Activated naive CD8-positive, alpha-beta T cell treated with anti-CD3 and anti-CD28 coated beads, Interleukin-2, amount 50 U/mL, for 24 hours (primary cell): ENCODE measurements around the gene CAMTA1.

ENCODE experiments used
- ATAC-seq: fragments of 150-1000 bp; cut with Tn5 transposase; one replicate; pipeline ENCODE4 v1.10.0; 2021
- DNase-seq: peaks from one replicate; pipeline ENCODE4 v3.0.0; 2021
- H3K27ac Mint-ChIP-seq: one replicate; pipeline ENCODE4 v1.8.0; 2021; ENCODE audit warnings: mild to moderate bottlenecking, mixed read lengths
- H3K27me3 Mint-ChIP-seq: one replicate; pipeline ENCODE4 v1.8.0; 2021; ENCODE audit warnings: mixed read lengths
- H3K36me3 Mint-ChIP-seq: one replicate; pipeline ENCODE4 v1.8.0; 2021; ENCODE audit warnings: low read depth, mixed read lengths
- H3K4me1 Mint-ChIP-seq: one replicate; pipeline ENCODE4 v1.8.0; 2021; ENCODE audit warnings: mixed read lengths
- H3K4me3 Mint-ChIP-seq: one replicate; pipeline ENCODE4 v1.8.0; 2021; ENCODE audit warnings: mild to moderate bottlenecking, moderate library complexity, mixed read lengths
- H3K9me3 Mint-ChIP-seq: one replicate; pipeline ENCODE4 v1.8.0; 2021; ENCODE audit warnings: mixed read lengths

The CAMTA1 gene

DNA sequence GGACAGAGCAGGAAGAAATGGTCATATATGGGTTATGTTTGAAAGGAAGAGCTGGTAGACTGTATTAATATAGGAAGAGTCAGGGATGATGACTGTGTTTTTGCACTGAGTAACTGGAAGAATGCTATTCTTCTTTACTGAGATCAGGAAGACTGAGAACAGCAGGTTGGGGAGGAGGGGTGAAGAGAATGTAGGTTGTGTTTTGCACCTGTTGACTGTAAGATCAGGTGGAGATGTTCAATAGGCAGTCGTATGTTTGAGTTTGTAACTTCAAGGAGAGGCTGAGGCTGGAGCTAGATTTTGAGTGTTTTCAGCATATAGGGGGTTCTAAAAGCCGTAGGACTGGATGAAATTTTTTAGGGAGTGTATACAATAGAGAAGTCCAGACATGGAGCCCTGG is 97.2 kb downstream of the CAMTA1 start:
- H3K4me3 Mint-ChIP-seq = no peak overlapping the region
- no peak overlapping the region for H3K27ac Mint-ChIP-seq
- no peaks in the 10 kb centered on the region for H3K27me3 Mint-ChIP-seq
- peaks cover 4% of the 10 kb centered on the region for H3K36me3 Mint-ChIP-seq
- DNase-seq = no peak
- no peaks in the 10 kb centered on the region for H3K9me3 Mint-ChIP-seq
- no peak for ATAC-seq
- peaks cover 11% of the 10 kb centered on the region for H3K4me1 Mint-ChIP-seq

DNA sequence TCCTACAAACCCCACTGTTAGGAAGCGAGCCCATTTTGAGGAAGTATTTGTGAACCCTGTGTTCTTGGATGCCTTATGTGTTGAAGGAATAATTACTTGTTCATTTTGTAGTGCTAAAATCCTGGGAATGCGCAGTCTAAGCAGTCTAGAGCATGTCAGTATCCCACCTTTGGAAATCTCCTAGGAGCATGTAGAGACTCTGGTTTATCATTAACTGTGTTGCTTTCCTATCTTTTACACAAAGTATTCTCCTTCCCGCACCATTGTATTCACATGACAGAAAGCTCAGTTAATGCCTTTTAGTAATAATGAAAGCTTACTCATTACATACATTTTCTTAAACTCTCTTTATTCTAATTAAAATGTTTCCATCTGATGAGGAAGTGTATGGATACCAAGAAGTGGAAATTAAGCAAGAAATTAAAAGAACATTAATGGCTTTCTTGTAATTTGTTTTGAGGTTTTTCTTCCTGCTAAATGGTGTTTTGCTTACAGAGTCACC is 99.4 kb downstream of the CAMTA1 start:
- no peak for ATAC-seq
- Mint-ChIP-seq H3K27me3 (no peaks in the 10 kb centered on the region), H3K4me3 (no peak overlapping the region), H3K27ac (peak overlapping the region; percentile 38), H3K4me1 (peaks cover 11% of the 10 kb centered on the region), H3K36me3 (peaks cover 4% of the 10 kb centered on the region), H3K9me3 (no peaks in the 10 kb centered on the region)
- DNase-seq = no peak

DNA sequence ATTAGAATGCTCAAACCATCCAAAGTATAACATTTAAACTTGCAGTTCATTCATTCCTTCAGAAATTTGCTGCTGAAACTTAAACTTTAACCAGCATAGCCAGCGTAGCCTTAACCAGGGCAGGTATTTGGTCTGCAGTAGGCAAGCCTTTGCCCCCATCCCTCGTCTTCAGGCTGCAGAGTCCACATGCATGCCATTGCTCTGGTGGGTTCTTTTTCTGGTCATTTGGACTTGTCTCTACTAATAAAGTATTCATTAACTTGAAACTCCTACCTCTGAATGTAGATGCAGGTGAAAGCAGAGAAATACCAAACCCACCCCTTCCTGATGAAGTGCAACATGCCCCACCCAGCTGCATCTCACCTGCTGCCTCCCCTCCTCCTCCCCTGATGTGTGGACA is 100.2 kb downstream of the CAMTA1 start:
- no peak for DNase-seq
- no peak for ATAC-seq
- H3K36me3 Mint-ChIP-seq = peaks cover 4% of the 10 kb centered on the region
- H3K27ac Mint-ChIP-seq = no peak overlapping the region
- H3K4me3 Mint-ChIP-seq = no peak overlapping the region
- H3K9me3 Mint-ChIP-seq = no peaks in the 10 kb centered on the region
- H3K4me1 Mint-ChIP-seq = peaks cover 11% of the 10 kb centered on the region
- no peaks in the 10 kb centered on the region for H3K27me3 Mint-ChIP-seq

DNA sequence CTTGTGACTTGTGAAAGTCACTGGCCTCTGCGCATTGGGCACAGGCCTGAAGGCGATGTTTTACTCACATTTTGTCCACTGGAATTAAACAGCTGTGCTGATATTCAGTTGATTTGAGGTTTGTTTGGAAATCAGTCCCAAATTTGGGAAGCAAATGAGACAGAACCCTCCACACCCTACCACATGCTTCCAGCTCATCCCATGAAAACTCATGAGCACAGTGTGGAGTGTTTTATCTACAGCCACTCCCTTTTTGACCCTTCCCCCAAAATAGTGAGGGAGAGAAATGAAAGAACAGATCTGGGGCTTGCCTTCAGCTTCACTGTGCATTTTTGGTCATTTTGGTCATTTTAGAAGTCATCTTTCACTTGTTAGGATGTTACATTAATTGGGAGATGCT is 101.3 kb downstream of the CAMTA1 start:
- no peak overlapping the region for H3K27ac Mint-ChIP-seq
- no peaks in the 10 kb centered on the region for H3K9me3 Mint-ChIP-seq
- no peaks in the 10 kb centered on the region for H3K27me3 Mint-ChIP-seq
- ATAC-seq (no peak), DNase-seq (no peak)
- peaks cover 9% of the 10 kb centered on the region for H3K4me1 Mint-ChIP-seq
- H3K4me3 Mint-ChIP-seq = no peak overlapping the region
- H3K36me3 Mint-ChIP-seq = no peaks in the 10 kb centered on the region

DNA sequence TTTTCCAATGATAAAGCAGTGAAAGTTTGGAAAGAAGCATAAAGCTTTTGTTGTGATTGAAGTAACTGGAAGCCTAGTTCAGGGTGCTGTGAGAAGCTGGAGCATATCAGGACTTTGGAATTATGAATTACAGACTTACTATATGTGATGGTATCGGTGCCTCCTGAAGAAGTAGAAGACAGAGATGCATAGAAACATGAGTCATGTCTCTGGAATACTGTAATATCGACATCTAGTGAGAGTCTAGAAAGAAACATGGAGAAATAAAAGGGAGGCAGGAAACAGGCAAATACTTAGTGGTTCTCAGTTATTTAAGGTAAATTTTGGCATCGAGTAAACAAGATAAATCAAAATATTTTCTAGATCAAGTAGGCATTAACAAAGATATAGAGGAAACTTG is 103.0 kb downstream of the CAMTA1 start:
- ATAC-seq (no peak), DNase-seq (no peak)
- no peaks in the 10 kb centered on the region for H3K9me3 Mint-ChIP-seq
- peaks cover 12% of the 10 kb centered on the region for H3K4me1 Mint-ChIP-seq
- no peak overlapping the region for H3K4me3 Mint-ChIP-seq
- no peaks in the 10 kb centered on the region for H3K36me3 Mint-ChIP-seq
- H3K27ac Mint-ChIP-seq = no peak overlapping the region
- H3K27me3 Mint-ChIP-seq = no peaks in the 10 kb centered on the region

DNA sequence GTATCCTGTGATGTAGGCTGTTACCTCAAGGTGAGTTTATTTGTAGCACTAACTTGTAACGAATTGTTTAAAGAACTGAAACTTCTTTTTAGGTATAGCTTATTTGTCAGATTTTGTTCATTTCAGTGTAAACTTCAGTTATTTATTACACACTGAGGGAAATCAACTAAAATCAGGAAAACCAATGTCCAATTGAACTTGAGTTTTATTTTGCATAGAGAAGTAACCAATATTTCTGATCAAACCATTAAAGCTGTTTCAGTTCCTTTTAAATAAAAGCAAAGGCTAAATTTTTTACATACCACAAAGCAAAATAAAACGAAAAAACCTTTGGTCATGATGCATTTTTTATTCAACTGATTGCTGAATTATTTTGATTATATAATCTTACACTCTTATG is 103.6 kb downstream of the CAMTA1 start:
- no peak for ATAC-seq
- no peaks in the 10 kb centered on the region for H3K36me3 Mint-ChIP-seq

DNA sequence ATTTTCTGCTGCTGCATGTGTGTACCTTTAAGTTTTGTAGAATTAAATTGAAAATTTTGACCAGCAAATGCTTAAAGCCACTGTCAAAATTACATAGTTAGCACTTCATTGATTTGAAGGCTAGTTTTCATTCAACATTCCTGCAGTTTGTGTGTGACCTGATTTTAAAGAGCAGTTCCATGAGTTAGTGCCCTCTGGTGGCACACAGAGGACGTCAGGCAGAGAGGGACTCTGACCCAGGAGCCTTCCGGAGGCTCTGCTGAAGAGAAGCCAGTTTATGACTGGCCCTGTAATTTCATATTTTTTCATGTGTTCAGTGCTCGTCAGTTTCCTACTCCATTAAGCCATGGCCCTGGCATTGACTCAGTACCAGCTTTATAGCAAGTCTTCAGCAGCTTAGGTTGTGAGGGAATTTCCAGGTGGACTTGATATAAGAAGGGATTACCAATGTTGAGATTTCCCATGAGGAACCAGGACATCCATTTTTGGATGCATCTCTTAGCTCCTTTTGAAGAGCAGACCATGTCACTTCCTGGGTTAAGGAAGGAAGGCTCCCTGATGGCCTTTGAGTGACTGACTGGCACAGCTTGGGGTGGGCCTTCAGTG is 104.7 kb downstream of the CAMTA1 start:
- no peak overlapping the region for H3K4me3 Mint-ChIP-seq
- no peak for ATAC-seq
- peaks cover 4% of the 10 kb centered on the region for H3K4me1 Mint-ChIP-seq
- H3K27ac Mint-ChIP-seq = no peak overlapping the region
- DNase-seq = peak; percentile 37
- H3K27me3 Mint-ChIP-seq = no peaks in the 10 kb centered on the region
- no peaks in the 10 kb centered on the region for H3K36me3 Mint-ChIP-seq
- no peaks in the 10 kb centered on the region for H3K9me3 Mint-ChIP-seq

More for the DNA sequence above, 103.6 kb downstream of the CAMTA1 start:
- no peaks in the 10 kb centered on the region for H3K9me3 Mint-ChIP-seq
- H3K4me3 Mint-ChIP-seq = no peak overlapping the region
- H3K27me3 Mint-ChIP-seq = no peaks in the 10 kb centered on the region
- no peak for DNase-seq
- no peak overlapping the region for H3K27ac Mint-ChIP-seq
- peaks cover 12% of the 10 kb centered on the region for H3K4me1 Mint-ChIP-seq

DNA sequence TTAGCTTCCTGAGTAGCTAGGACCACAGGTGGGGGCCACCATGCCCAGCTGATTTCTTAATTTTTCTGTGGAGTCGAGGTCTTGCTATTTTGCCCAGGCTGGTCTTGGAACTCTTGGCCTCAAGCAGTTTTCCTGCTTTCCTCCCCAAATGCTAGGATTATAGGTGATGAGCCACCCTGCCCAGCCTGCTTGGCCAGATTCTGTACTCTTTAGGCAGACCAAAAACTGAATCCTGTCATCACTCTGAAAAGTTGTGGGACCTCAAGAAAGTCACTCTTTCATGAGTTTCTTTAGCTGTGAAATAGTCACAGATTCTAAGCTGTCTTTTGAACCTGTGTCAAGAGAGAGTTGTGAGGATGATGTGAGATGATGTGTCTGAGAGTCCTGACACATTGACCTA is 105.4 kb downstream of the CAMTA1 start:
- DNase-seq (no peak), ATAC-seq (no peak)
- Mint-ChIP-seq H3K4me1 (peaks cover 3% of the 10 kb centered on the region), H3K27me3 (no peaks in the 10 kb centered on the region), H3K9me3 (no peaks in the 10 kb centered on the region), H3K36me3 (no peaks in the 10 kb centered on the region), H3K27ac (no peak overlapping the region), H3K4me3 (no peak overlapping the region)

DNA sequence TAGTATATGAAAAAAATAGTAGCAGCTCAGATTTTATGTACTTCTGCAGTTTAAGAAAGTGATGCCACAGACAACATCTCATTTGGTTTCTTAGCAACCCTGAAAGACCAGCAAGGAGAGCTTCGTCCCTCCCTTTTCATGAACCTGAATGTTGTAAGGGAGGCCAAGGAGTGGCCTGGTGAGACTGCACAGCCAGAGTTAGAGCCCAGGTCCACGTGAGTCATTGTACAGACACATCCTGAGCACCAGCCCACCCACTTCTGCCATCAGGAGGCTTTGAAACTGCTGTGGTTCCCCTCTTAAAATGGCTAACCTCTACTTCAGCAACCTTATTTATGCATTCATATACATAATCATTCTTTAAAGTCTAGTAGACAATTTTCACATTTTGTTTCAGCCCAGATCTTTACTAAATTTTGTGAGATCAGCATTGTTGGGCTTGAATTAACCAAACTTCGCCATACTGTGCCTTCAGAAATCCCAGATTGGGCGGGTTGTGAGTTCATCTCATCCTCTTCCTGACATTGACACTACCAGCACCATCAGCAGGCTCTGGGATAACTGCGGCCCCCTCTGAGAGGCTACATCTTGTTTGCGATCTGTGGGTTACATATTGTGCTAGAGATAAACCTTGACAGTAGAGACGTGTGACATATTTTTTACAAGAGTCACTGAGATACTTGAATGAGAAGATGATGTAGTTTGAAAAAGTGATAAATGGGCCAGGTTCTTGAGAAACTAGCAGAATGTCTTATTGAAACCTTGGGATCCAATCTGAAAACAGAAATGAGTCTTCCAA is 106.7 kb downstream of the CAMTA1 start:
- H3K36me3 Mint-ChIP-seq = no peaks in the 10 kb centered on the region
- H3K4me1 Mint-ChIP-seq = peaks cover 3% of the 10 kb centered on the region
- no peaks in the 10 kb centered on the region for H3K9me3 Mint-ChIP-seq
- ATAC-seq (peak; percentile 84), DNase-seq (peak; percentile 7)
- H3K27ac Mint-ChIP-seq = no peak overlapping the region
- H3K4me3 Mint-ChIP-seq = no peak overlapping the region
- H3K27me3 Mint-ChIP-seq = no peaks in the 10 kb centered on the region

DNA sequence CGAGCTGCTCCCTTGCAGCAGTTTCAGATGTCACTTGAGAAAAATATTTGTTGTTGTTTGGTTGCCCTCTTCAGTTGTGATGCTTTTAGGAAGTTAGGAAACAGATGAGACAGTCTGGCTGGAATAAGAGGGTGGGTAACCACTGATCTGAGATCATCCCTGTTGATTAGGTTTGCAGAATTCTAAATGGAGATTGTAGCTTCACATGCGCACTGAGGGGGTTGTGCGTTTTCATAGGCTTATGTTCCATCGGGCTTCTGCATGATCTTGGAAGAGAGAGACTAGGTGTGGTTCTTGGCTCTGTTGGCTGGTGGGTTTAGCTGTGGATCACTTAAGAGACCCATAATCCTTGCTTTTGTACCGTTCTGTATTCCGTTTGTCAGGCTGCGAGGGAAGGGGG is 108.1 kb downstream of the CAMTA1 start:
- H3K4me1 Mint-ChIP-seq = peaks cover 3% of the 10 kb centered on the region
- H3K27me3 Mint-ChIP-seq = no peaks in the 10 kb centered on the region
- no peak overlapping the region for H3K4me3 Mint-ChIP-seq
- no peak overlapping the region for H3K27ac Mint-ChIP-seq
- ATAC-seq (no peak), DNase-seq (no peak)
- H3K36me3 Mint-ChIP-seq = no peaks in the 10 kb centered on the region
- H3K9me3 Mint-ChIP-seq = no peaks in the 10 kb centered on the region

DNA sequence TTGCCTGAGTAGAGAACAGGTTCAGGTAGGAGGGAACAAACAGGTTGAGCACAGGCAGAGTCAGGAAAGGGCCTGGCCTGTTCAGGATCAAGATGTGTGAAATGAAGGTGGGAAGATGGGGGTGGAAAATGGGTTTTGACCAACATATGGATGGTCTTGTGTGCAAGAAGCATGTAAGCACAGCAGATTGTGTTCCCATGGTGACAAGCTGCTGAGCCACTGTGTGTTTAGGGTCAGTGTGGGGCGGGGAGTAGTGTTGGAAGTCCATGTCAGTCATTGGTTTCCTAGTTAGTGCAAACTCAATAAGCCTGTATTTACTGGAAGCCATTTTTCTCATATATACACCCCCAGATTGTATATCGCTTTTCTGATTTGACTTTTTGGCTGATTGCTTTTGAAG is 111.9 kb downstream of the CAMTA1 start:
- H3K4me1 Mint-ChIP-seq = peaks cover 4% of the 10 kb centered on the region

DNA sequence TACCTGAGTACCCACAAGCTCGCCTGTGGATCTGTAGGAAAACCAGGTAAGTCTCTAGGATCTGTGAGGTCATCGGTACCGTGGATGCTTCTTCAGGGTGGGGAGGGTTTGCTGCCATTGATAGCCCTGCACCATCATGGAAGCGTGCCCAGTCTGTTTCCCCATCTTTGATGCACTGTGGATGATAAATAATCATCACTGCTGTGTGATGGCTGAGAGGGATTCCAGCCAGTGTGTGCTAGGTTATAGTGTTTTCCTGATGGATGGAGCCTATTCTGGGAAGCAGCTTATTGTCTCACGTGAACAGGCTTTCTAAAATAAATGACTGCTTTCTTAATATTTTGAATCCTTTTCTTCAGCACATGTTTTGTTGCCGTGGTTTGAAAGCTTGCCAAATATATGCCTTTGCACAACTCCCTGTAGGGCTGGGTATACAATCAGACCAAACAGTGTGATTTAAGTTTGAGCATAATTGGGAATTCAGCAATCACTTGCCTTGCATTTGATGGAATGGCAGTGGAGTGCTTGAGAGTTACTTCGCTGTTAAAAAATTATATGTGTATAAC is 113.8 kb downstream of the CAMTA1 start:
- Mint-ChIP-seq H3K27ac (no peak overlapping the region), H3K4me1 (peaks cover 6% of the 10 kb centered on the region), H3K36me3 (no peaks in the 10 kb centered on the region), H3K9me3 (no peaks in the 10 kb centered on the region), H3K4me3 (no peak overlapping the region), H3K27me3 (no peaks in the 10 kb centered on the region)
- ATAC-seq (no peak), DNase-seq (no peak)

More for the DNA sequence above, 111.9 kb downstream of the CAMTA1 start:
- ATAC-seq (no peak), DNase-seq (no peak)
- Mint-ChIP-seq H3K4me3 (no peak overlapping the region), H3K27me3 (no peaks in the 10 kb centered on the region), H3K9me3 (no peaks in the 10 kb centered on the region), H3K36me3 (no peaks in the 10 kb centered on the region), H3K27ac (no peak overlapping the region)

DNA sequence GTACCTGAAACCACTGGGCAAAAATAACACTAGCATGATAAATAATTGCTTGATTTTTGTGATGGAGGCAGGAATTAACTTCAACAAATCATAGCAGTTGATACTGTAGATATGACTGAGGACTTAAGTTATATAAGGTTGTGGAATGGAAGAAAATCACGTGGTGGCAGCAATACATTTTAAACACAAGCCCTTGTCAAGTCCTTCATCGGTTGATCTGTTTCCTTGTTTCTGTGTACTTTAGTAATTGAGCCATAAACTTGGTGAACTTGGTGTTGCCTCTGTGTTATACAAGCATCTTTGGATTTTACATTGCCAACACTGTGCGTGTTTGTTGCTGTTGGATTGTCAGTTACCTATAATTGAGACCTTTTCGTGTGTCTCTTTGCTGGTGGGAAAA is 114.4 kb downstream of the CAMTA1 start:
- H3K4me1 Mint-ChIP-seq = peaks cover 6% of the 10 kb centered on the region
- no peaks in the 10 kb centered on the region for H3K9me3 Mint-ChIP-seq
- no peak overlapping the region for H3K27ac Mint-ChIP-seq
- ATAC-seq (no peak), DNase-seq (no peak)
- no peak overlapping the region for H3K4me3 Mint-ChIP-seq
- H3K36me3 Mint-ChIP-seq = no peaks in the 10 kb centered on the region
- H3K27me3 Mint-ChIP-seq = no peaks in the 10 kb centered on the region

DNA sequence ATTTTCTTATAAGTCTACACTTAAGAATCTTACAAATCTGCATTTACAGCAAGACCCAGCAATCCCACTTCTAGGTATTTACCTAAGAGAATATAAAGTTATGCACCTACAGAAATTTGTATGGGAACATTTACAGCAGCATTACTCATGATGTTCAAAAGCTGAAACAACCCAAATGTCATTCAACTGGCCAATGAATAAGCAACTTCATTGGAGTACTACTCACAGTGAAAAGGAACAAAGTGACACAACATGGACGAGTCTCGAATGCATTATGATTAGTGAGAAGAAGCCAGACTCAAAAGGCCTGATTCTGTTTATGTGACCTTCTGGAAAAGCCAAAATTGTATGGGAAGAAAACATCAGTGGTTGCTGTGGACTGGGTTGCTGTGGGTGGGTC is 116.9 kb downstream of the CAMTA1 start:
- no peaks in the 10 kb centered on the region for H3K36me3 Mint-ChIP-seq
- no peak overlapping the region for H3K27ac Mint-ChIP-seq
- peaks cover 6% of the 10 kb centered on the region for H3K4me1 Mint-ChIP-seq
- no peak overlapping the region for H3K4me3 Mint-ChIP-seq
- ATAC-seq = no peak
- no peak for DNase-seq
- no peaks in the 10 kb centered on the region for H3K9me3 Mint-ChIP-seq
- no peaks in the 10 kb centered on the region for H3K27me3 Mint-ChIP-seq

DNA sequence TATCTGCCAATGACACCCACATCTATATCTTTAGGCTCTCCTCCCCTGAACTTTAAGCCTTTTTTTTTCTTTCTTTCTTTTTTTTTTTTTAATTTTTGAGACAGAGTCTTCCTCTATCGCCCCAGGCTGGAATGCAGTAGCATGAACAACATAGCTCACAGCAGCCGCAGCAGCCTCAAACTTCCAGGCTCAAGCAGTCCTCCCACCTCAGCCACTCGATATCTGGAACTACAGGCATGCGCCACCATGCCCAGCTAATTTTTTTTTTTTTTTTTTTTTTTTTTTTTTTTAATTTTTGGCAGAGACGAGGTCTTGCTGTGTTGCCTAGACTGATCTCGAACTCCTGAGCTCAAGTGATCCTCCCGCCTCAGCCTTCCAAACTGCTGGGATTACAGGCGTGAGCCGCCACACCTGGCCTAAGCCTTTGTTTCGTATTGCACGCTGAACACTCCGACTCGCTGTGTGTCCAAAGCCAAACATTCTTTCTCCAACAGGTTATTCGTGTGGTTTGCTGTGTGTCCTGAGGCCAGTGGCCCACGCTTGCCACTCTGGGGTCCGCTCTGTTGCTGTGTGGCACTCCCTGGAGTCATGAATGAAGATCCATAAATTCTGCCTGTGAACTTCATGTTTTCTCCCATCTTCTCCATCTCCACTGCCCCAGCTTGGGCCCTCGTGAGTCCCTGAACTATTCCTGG is 119.4 kb downstream of the CAMTA1 start:
- Mint-ChIP-seq H3K4me3 (no peak overlapping the region), H3K27ac (no peak overlapping the region)

More for the DNA sequence above, 119.4 kb downstream of the CAMTA1 start:
- ATAC-seq (no peak), DNase-seq (no peak)
- Mint-ChIP-seq H3K36me3 (no peaks in the 10 kb centered on the region), H3K27me3 (peaks cover 4% of the 10 kb centered on the region), H3K9me3 (no peaks in the 10 kb centered on the region), H3K4me1 (peaks cover 8% of the 10 kb centered on the region)
